IPS-NIHi7 (cell line): ENCODE results near the gene CISD1.
"Not testable (repeated sequence)": the region's sequence is repeated elsewhere in the genome, so short reads cannot be mapped to it uniquely, and the experiment has no call there.

Experiments used
- DNase-seq: peaks from one replicate; pipeline ENCODE4 v3.0.0; 2012; ENCODE audit warnings: mixed read lengths; ENCODE audit errors: extremely low spot score

Gene CISD1

DNA sequence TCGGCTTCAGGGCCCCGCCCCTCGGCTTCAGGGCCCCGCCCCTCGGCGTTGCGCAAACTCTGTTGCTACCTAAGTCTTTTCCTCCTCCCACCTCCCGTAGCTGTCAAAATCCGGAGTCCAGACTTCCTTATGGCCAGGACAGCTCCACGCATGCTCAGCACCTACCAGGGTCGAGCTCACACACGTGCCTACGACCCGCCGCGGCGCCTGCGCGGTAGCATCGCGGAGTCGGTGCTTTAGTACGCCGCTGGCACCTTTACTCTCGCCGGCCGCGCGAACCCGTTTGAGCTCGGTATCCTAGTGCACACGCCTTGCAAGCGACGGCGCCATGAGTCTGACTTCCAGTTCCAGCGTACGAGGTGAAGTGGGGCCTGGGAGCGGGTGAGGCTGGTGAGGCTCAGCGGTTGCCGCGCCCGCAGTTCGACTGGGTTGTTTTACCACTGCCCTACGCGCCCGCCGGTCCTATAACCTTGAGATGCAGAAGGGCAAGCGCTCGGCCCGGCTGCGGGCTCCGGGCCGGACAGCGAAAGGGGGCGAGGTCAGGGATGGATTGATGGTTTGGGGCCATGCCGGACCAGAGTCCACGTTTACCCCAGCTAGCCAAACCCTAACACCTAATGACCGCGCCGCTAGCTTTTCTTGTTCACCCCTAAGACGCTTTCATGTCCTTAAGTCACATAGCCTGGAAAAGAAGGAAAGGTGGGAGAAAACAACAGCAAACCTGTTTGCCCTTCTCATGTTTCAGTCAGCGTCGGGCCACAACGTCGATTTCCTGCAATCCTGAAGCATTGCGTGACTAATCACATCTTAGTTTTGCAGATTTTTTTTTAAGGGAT lies at the start of gene CISD1:
Gene CISD1, plus strand, starts transcription at position 217 of the 836 bp plus-strand sequence. Its CDS starts 112 bp downstream, at position 329.
- peak; percentile 94 for DNase-seq

GRCh38 chr10:58219875-58220274 lies 49.1 kb upstream of the CISD1 start:
- DNase-seq: no peak

DNA sequence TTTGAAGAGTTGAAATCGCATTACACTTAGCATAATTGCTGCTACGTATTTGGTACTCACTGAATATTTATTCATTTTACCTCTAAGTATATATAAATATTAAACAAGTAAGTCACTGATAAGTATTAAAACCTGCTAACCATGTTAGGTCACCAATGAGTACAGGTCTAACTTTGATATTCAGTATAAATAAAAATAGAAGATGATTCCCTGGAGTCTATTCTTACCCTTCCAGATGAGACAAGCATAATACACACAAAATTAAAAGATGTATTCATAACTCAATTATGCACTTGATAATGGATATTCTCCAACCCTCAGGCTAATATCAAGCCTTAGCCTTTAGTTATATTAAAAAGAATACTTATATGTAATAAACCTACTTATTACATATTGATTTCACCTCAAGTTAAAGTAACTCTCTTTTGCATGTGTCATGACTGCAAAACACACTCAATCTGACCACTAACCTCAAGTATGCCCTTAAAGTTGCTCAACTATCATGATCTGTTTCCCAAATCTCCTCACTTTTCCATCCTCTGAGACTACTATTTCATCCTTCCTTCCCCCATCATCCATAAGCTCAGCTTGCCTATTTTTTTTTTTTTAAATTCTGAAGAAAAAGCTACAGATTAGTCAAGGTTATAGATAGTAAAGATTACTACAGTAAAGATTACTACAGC lies 48.1 kb upstream of the CISD1 start:
- DNase-seq: no peak

DNA sequence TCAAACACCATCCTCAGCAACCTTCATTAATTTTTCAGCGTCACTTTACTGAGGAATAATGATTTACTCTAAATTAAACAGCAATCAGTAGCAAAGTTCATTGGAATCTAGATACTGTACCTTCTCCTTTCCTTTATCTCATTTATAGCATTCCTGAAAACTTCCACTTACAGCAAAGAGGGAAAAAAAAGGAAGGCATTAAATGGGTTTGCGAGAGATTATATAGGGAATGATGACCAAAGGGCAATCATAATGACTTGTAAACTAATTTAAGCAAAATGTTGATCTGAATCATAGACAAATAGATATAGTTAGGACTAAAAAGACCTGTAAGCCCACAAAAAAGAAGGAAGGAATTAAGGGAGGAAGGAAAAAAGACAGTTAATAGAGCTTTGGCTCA lies 43.3 kb upstream of the CISD1 start:
- DNase-seq: no peak

GRCh38 chr10:58229856-58230255 lies 39.1 kb upstream of the CISD1 start:
- not testable (repeated sequence) for DNase-seq

GRCh38 chr10:58237014-58237834 lies 31.7 kb upstream of the CISD1 start:
- no peak for DNase-seq

DNA sequence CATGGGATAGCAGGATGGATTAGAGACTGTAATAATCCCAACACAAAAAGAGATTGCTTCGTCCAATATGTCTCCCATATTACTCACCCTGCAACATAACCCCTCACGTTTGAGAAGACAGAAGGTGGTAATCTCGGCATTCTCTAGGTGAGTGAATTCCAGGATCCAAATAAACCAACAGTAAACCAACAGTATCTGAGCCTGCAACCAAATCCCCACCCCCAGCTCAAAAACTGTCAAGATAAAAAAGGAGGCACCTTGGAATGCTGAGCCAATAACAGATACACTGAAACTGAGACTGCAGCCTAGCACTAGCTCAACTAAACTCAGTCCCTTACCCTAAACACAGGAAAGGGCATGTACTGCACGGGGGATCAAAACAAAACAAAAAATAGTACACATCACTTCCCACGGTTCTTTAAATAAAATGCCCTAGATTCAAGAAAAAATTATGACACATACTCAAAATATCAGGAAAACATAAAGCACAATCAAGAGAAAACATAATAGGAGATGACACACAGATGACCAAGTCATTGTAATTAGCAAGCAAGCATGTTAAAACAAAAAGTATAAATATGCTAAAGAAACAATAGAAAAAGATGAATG lies 29.3 kb upstream of the CISD1 start:
- peak; percentile 25 for DNase-seq

DNA sequence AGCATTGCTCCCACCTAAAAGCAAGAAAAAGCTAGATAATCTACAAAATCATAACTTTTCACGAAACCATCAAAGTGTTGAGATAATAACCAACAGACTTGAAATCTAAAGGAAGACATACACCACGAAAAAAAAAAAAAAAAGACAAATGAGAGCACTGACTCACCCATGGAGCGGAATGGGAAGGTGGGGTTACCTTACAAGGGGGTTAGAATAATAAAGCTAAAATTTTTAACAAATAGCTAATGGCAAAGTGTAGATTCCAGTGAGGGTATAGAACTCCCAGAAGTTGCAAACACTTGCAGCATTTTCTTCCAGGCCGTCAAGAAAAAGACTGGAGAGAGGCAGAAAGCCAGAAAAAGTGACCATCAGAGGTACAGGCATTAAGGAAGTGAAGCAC lies 28.4 kb upstream of the CISD1 start:
- no peak for DNase-seq

- DNase-seq: no peak
Observed at GRCh38 chr10:58241346-58241745, 27.6 kb upstream of the CISD1 start.

GRCh38 chr10:58243269-58243668 lies 25.7 kb upstream of the CISD1 start:
- DNase-seq: no peak

DNA sequence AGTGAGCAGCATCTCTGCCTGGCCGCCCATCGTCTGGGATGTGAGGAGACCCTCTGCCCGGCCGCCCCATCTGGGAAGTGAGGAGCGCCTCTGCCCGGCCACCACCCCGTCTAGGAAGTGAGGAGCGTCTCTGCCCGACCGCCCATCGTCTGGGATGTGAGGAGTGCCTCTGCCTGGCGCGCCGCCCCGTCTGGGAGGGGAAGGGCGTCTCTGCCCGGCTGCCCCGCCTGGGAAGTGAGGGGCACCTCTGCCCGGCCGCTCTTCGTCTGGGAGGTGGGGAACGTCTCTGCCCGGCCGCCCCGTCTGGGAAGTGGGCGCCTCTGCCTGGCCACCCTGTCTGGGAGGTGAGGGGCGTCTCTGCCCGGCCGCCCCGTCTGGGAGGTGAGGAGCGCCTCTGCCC lies 25.2 kb upstream of the CISD1 start:
- not testable (repeated sequence) for DNase-seq

GRCh38 chr10:58244242-58244641 lies 24.7 kb upstream of the CISD1 start:
- DNase-seq: not testable (repeated sequence)

DNA sequence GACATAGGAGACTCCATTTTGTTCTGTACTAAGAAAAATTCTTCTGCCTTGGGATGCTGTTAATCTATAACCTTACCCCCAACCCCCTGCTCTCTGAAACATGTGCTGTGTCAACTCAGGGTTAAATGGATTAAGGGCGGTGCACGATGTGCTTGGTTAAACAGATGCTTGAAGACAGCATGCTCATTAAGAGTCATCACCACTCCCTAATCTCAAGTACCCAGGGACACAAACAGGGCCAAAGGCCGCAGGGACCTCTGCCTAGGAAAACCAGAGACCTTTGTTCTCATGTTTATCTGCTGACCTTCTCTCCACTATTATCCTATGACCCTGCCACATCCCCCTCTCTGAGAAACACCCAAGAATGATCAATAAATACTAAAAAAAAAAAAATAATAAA lies 24.3 kb upstream of the CISD1 start:
- DNase-seq: not testable (repeated sequence)

GRCh38 chr10:58253184-58253583 lies 15.8 kb upstream of the CISD1 start:
- no peak for DNase-seq

DNA sequence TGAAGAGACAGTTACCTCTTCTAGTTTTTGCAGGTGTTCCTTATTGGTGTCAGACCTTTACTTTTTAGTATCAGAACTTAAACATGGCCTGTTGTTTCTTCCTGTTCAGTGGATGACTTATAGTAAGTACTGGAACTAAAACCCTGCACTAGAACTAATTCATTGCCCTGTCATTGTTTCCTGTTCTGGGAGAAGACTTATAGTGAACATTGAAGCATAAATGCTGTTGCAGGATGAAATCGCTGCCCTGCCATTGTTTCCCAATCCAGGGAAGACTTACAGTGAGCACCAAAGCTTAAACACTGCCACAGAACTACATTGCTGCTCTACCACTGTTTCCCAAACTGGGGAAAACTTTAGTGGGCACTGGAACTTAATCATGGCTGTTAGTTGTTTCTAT lies 14.3 kb upstream of the CISD1 start:
- no peak for DNase-seq

DNA sequence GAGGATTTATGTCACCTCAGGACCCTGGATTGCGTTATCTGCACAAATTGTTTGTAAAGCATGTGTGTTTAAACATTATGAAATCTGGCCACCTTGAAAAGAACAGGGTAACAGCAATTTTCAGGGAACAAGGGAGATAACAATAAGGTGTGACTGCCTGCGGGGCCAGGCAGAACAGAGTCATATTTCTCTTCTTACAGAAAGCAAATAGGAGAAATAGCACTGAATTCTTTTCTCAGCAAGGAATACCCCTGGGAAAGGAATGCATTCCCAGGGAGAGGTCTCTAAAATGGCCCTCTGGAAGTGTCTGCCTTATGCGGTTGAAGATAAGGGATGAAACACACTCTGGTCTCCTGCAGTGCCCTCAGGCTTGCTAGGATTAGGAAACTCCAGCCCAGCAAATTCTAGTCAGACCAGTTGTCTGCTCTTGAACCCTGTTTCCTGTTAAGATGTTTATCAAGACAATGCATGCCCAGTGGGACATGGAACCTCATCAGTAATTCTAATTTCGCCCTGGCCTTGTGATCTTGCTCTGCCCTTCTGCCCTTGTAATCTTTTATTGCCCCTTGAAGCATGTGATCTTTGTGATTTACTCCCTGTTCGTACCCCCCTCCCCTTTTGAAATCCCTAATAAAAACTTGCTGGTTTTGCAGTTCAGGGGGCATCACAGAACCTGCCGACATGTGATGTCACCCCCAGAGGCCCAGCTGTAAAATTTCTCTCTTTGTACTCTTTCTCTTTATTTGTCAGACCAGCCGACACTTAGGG lies 12.8 kb upstream of the CISD1 start:
- DNase-seq: not testable (repeated sequence)

DNA sequence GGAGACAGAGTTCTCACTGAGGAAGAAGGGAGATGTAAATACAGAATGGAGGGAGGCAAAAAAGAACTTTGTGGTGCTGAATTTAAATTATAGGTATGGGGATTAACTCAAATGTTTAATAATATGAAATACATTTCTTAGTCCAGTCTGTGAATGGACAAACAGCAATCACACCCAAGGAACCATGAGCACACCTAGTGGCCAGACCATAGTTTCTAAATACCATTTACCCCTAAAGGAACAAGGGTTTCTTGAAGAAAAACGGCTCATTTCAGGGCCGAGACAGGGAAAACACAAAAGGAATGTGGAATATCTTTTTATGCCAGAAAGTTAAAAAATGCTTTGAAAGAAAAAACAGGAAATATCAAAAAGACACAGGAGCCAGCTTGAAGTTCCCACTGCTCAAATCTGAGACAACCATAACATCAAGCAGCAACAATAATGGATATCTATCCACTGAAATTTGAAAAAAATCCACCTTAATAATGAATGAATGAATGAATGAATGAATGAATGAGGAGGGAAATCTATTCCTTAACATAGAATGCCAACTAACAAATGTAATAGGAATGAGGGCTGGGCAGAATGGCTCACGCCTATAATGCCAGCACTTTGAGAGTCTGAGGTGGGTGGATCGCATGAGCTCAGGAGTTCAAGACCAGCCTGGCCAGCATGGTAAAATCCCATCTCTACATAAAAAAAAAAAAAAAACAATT lies 9.8 kb upstream of the CISD1 start:
- no peak for DNase-seq

DNA sequence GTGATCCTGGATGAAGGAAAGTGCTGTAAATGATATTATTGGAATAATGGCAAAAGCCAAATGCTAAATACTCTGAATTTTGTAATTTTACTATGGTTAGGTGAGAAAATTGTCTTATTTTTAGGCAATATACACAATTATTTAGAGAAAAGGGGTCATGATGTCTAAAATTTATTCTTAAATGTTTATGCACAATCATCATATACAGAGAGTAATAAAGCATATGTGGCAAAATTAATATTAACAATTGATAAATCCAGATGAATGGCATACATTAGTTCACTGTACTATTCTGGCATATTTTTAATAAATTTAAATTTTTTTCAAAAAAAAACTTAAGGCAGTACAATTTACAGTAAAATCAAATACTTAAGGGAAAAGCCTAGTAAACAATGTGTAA lies 8.6 kb upstream of the CISD1 start:
- DNase-seq: no peak

- DNase-seq: no peak
Observed at GRCh38 chr10:58262766-58263165, 6.2 kb upstream of the CISD1 start.

DNA sequence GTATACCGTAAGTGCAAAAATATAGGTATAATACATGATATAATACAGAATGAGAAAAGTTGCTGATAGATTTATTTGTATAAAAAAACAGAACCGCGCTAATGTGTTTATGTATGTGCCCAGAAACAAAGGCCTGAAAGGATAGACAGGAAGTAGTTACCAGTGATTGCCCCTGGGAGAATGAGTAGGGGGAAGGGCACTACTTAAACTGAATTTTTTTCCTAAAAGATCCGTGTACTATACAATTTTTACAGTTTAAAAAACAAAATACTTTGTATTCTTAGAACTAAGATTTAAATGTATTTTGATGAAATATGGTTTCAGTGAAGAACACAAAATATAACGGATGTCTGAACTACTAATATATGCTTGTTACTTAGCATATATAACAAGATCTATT lies 4.2 kb upstream of the CISD1 start:
- DNase-seq: no peak
